HG02610 (cell line): Measurements from ENCODE around the gene OOSP3.

Experiments
- ATAC-seq: cut with Tn5 transposase; IDR thresholded peaks from one replicate; pipeline ENCODE4 v1.9.1; 2021; ENCODE audit warnings: mild to moderate bottlenecking, moderate library complexity; ENCODE audit not compliant: unreplicated experiment

Gene OOSP3

DNA sequence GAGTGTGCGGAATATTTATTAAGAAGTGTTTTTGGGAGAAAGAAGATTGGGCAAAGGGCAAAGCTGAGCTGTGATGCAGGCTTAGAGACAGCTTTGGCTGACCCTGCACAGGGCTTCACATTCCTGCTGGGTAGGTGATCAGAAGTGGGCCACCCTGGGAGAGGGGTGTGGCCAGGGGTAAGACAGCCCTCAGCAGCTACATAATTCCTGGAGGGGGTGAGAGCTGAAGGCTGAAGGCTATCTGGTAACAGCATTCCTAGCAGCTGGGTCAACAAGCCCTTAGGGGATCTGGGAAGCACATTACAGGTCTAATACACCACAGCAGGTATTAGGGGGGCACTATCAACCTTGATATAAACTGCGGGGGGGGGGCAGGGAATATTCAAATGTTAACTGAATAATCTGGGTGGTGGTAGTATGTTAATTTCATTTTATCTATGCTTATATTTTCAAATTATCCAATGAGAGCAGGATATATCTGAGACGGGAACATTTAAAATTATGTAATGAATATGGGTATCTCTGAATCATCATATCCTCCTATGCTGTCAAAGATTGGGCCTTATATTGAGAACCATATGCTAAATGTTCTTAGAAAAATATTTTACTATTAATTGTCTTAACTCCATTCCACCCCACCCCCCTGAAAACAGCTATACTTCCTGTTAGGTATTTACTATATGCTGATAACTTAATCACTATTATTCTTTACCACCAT is 65.6 kb downstream of the OOSP3 start:
- no peak for ATAC-seq

GRCh38 chr11:59944720-59945119 is 66.1 kb downstream of the OOSP3 start:
- ATAC-seq = no peak
